HG02981 (cell line): ENCODE measurements around the gene CUTA.
"Not testable (repeated sequence)": the region's sequence is repeated elsewhere in the genome, so short reads cannot be mapped to it uniquely, and the experiment has no call there.

Experiments
- ATAC-seq: cut with Tn5 transposase; IDR thresholded peaks from one replicate; pipeline ENCODE4 v1.9.1; 2021; ENCODE audit warnings: mild to moderate bottlenecking, moderate library complexity; ENCODE audit not compliant: unreplicated experiment

Gene CUTA

GRCh38 chr6:33373960-33374910 is 43.7 kb downstream of the CUTA start:
- no peak for ATAC-seq

GRCh38 chr6:33372526-33373123 is 45.3 kb downstream of the CUTA start:
- ATAC-seq, result no peak

GRCh38 chr6:33371901-33372300 is 46.0 kb downstream of the CUTA start:
- not testable (repeated sequence) for ATAC-seq

- ATAC-seq, result not testable (repeated sequence)
These were observed 50.2 kb downstream of the CUTA start for GRCh38 chr6:33367715-33368025.

- no peak for ATAC-seq
These were observed 50.7 kb downstream of the CUTA start for GRCh38 chr6:33367009-33367714.
